ENCODE results near the gene ARL4D.
"Not testable (repeated sequence)": the region's sequence is repeated elsewhere in the genome, so short reads cannot be mapped to it uniquely, and the experiment has no call there.

Gene ARL4D

GRCh38 chr17:43371227-43371821, 27.5 kb upstream of the ARL4D start:
- DNase-seq: no peak

GRCh38 chr17:43372273-43372911, 26.4 kb upstream of the ARL4D start:
- no peak for DNase-seq

- no peak for DNase-seq
Measured at GRCh38 chr17:43373356-43373755, 25.4 kb upstream of the ARL4D start.

DNA sequence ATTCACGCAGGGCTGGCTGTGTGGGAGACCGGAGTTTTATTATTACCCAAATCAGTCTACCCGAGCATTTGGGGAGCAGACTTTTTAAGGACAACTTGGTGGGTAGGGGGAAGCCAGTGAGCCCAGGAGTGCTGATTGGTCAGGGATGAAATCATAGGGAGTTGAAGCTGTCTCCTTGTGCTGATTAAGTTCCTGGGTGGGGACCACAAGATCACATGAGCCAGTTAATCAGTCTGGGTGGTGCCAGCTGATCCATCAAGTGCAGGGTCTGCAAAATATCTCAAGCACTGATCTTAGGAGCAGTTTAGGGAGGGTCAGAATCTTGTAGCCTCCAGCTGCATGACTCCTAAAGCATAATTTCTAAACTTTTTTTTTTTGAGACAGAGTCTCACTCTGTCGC, 22.9 kb upstream of the ARL4D start:
- DNase-seq: not testable (repeated sequence)

GRCh38 chr17:43377056-43377810, 21.6 kb upstream of the ARL4D start:
- no peak for DNase-seq

DNA sequence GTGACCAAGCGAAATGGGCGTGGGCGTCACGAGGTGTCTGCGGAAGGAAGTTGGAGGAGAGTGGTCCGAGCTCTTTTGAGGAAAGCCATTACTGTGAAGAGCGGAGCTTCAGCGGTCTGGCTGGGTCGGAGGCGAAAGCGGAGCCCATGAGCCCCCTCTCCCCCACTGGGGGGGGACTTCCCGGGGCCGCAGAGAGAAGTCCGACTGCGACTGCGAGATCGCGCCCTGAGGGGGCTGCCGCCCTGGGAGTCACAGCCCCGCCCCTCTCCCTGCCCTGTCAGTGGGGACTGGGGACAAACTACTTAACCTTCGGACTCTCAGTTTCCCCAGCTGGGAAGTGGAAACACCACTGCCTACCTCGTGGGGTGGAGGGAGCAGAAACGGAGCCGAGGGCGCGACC, 20.0 kb upstream of the ARL4D start:
- no peak for DNase-seq

- no peak for DNase-seq
Measured at GRCh38 chr17:43380307-43380706, 18.5 kb upstream of the ARL4D start.

DNA sequence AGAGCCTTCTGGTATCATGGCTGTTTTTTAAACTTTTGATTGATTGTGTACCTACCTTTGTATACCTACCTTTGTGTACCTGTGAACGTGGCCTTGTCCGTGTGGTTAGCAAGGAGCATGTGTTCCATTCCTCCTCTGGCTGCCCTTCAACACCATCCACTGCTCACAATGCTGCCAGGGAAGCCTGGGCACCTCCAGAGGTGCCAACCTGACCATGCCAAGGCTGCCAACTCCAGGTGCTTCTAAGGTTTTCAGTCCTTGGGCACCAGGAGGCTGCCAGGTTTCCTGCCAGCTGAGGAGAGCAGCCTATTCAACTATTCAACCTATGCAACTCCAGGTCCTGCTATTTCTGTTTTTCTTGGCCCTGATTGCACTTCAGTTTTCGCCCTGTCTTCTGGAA, 17.6 kb upstream of the ARL4D start:
- DNase-seq: no peak

DNA sequence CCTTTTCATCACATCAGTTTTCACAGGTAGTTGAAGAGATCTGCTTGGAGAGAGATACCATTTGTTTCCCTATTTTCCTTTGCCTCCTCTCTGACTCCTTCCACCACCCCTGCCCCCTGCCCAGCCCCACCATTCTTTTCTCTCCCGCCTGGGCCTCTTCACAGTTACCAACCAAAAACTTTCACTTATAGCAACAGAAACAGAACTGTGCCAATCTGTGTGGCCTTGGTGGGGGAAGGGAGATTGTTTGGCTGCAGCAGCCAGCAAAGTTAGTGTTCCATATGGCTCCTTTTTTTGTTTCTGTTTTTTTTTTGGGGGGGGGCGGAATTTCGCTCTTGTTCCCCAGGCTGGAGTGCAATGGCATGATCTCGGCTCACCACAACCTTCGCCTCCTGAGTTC, 17.2 kb upstream of the ARL4D start:
- no peak for DNase-seq

DNA sequence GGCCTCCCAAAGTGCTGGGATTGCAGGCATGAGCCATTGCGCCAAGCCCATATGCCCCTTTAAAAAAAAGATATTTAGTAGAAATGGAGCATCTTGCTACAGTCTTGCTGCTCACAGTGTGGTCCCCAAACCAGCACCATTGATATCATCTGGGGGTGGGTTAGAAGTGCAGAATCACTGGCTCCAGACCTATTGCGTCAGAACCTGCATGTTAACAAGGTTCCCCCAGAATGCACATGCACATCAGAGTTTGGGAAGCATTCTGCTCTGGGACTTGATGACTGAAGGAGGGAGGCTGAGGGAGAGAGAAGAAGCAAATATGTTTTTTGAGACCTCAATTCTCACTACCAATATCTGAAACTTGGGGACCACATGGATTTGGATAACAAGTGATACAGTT, 16.0 kb upstream of the ARL4D start:
- no peak for DNase-seq

DNA sequence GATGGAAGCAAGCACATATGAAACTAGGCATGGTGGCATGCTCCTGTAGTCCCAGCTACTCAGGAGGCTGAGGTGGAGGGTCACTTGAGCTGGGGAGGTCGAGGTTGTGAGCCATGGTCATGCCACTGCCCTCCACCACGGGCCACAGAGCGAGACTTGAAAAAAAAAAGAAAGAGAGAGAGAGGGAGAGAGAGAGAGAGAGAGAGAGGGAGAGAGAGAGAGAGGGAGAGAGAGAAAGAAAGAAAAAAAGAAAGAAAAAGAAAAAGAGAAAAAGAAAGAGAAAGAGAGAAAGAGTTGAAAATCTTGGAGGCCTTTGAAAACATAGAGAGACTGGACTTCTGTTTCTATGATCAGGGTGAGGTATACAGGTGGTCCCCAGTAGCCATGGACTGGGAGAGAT, 15.4 kb upstream of the ARL4D start:
- no peak for DNase-seq

- no peak for DNase-seq
Measured at GRCh38 chr17:43383826-43384475, 14.8 kb upstream of the ARL4D start.

DNA sequence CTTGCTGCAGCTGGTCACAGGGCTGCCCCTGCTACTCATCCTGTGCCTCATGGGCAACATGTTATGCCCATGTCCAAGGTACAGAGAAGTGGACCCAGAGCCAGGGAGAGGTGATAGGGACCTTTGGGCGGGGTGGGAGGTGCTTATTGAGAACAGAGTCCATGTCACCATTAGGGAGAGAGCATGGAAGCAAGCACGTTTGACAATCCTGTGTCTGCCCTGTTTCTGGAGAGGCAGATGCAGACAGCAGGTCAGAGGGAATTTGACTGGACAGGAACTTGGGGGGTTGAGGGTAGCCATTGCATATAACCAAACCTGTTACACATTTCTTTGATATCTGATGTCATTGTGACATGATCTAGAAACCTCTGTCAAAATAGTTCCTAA, 14.3 kb upstream of the ARL4D start:
- DNase-seq: no peak

DNA sequence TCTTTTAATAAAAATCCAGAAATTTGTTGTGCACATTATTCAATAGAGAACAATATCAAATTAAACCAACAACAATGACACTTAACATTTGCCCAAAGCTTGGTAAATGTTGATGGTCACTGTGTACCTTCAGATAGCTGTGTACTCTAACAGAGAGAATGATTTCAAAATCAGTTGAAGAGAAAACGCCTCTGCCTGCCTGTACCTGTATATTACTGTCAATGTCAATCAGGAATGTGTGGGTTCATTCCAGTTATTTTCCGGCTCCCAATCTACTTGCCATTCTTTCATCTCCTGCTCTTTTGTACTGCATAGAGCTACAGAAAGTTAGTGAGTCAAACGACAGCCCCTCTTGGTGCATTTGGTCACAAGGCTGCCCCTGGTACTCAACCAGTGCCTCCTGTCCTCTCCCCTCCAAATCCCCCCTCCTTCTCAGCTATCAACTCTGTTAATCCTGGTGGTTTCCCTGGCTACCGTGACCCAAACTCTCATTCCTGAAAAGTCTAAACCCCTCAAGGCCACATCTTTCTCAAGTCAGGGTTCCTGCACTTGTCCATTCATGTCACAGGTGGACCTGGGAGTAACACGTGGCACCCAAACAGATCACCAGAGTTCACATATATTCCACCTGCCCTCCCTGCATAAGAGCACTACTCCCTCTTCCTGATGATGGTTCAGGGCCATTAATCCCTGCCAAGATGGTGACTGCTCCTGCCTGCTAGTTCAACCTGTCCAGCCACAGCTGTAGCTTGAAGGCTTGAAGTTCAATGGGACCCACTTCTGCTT, 13.6 kb upstream of the ARL4D start:
- no peak for DNase-seq

- DNase-seq: peak; percentile 84
Measured at GRCh38 chr17:43388359-43389045, 10.3 kb upstream of the ARL4D start.

- peak; percentile 67 for DNase-seq
Measured at GRCh38 chr17:43389046-43389947, 9.5 kb upstream of the ARL4D start.

DNA sequence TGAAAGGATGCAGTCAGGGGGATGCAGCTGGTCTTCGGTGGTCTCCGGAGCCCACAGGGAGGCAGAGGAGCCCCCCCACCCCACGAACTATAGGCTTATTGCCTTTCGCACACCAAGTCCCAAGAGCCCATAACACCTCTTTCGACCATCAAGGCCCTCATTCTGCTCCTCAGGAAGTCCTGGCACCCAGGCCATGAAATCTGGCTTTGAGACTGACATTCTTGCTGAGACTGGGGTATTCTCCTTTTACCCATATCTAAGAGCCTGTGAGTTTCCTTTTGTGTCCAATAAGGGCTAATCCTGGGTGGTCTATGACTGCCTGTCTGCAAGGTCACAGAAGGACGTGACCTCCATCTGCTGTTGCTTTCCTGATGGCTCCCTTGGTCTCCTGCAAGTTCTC, 6.4 kb upstream of the ARL4D start:
- DNase-seq: no peak

DNA sequence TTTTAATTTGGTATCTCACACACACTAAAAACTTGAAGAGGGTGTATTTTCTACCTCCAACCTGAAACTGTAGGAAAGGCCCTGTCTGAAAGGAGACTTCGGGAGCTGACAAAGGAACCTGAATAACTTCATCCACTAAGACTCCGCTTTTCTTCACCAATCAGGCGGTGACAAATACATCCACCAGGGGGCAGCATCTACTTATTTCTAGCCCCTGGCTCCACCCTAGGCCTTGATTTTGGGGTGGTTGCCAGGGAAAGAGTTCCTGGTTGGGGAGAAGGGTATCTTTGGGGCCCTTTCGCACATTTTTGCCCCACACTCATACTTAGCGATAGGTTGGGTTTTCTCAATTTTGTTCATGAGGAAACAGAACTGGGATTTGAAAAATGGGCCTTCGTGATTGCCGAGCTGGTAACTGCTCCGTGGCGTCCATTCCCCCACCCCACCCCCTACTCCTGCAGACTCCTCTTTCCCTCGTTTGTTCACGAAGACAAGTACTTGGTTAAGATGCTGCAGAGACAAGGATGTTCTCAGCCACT, 4.8 kb upstream of the ARL4D start:
- peak; percentile 85 for DNase-seq

DNA sequence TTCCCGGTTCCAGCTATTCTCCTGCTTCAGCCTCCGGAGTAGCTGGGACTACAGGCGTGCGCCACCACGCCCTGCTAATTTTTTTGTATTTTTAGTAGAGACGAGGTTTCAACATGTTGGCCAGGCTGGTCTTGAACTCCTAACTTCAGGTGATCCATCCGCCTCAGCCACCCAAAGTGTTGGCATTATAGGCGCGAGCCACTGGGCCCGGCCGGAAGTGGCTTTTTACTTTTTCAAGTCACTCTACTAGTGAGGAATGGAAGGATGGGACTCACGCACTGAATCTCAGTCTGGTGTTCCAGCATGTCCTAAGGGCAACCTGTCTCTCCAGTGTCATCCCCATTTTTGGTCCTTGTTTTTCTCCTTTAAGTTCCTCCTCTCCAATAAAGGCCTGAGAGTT, 4.1 kb upstream of the ARL4D start:
- not testable (repeated sequence) for DNase-seq

GRCh38 chr17:43395165-43395564, 3.6 kb upstream of the ARL4D start:
- no peak for DNase-seq

- no peak for DNase-seq
Measured at GRCh38 chr17:43396491-43397060, 2.2 kb upstream of the ARL4D start.

Measured in NCI-H1092 treated with DMSO at 0.1 percent for 48 hours (cell line).